ENCODE data around the gene DUSP9. TPM values are rescaled to one million over a fixed set of nuclear protein-coding genes. Genes with fewer than 3 reads are reported as not detected.

DUSP9 gene
- total RNA-seq, 1 experiment from 2014 or later, result 12.0 TPM

DNA sequence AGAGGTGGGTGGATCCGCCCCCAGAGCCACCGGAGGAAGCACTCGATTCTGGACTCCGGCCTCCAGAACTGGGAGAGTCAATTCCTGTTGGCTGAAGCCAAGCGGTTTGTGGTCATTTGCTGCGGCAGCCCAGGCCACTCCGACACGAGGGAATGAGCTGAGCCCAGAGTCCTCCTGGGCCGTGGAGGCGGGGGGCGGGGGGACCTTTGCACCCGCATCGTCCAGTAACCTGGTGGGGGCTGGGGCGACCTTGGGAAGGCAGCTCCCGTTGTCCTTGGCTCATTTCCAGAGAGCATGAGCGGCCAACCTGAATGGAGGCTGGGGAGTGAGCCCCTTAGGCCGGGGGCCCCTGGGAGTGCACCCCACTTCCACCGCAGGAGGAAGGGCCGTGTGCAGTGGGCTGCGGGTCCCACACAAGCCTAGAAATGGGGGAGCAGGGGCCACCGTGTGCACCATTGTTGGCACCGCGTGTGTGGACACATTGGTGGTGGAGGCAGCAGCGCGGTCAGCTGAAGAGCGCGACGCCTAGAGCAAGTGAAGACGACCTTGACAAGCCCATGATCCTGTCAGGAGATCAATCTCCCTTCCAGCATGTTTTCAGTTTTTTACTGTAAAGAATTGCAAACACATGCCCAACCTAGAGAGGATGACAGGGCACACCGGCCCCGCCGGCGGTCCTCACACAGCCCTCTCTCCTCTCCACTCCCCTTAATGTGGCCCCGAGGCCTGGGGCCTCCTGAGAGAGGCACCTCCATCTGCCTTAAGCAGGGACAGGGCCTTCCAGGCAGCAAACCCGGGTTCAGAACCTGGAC lies 19.9 kb upstream of the DUSP9 start:
- Histone ChIP-seq H3K36me3 (ENCODE audit: control insufficient read depth, insufficient read depth, low read length) (no peaks in the 10 kb centered on the region), H3K4me3 (ENCODE audit: low read depth, low read length) (no peak overlapping the region), H3K4me1 (peaks cover 4% of the 10 kb centered on the region; the same call in 1 of the 2 replicates), H3K9me3 (no peaks in the 10 kb centered on the region), H3K27me3 (replicated peaks; ENCODE audit: control insufficient read depth, insufficient read depth, low read length) (no peaks in the 10 kb centered on the region)
- H3K4me1 Mint-ChIP-seq (ENCODE audit: low read depth, unreplicated experiment), result peaks cover 11% of the 10 kb centered on the region
- no peaks in the 10 kb centered on the region for H3K27me3 Mint-ChIP-seq (ENCODE audit: insufficient read depth, unreplicated experiment)
- no peaks in the 10 kb centered on the region for H3K36me3 Mint-ChIP-seq (ENCODE audit: insufficient read depth, unreplicated experiment)
- BruUV-seq (replicated peaks), result no TSS peak
- no peak for DNase-seq
- H3K9me3 Mint-ChIP-seq (ENCODE audit: unreplicated experiment), result no peaks in the 10 kb centered on the region
- ChIA-PET POLR2A (no interaction called here), CTCF (no interaction called here)
- intact Hi-C loops (cut with micrococcal nuclease; ENCODE audit: unreplicated experiment), result no loop called here
- no peak overlapping the region for H3K4me3 Mint-ChIP-seq (ENCODE audit: unreplicated experiment)
- TF ChIP-seq, protein P1, sequence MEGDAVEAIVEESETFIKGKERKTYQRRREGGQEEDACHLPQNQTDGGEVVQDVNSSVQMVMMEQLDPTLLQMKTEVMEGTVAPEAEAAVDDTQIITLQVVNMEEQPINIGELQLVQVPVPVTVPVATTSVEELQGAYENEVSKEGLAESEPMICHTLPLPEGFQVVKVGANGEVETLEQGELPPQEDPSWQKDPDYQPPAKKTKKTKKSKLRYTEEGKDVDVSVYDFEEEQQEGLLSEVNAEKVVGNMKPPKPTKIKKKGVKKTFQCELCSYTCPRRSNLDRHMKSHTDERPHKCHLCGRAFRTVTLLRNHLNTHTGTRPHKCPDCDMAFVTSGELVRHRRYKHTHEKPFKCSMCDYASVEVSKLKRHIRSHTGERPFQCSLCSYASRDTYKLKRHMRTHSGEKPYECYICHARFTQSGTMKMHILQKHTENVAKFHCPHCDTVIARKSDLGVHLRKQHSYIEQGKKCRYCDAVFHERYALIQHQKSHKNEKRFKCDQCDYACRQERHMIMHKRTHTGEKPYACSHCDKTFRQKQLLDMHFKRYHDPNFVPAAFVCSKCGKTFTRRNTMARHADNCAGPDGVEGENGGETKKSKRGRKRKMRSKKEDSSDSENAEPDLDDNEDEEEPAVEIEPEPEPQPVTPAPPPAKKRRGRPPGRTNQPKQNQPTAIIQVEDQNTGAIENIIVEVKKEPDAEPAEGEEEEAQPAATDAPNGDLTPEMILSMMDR (IDR thresholded peaks at IDR 0.05; ENCODE audit: insufficient read depth in 1 of 2, low read depth in 1 of 2, low read length in 1 of 2, severe bottlenecking in 1 of 2, unreplicated experiment in 1 of 2), result no peak
- no peak overlapping the region for H3K27ac Mint-ChIP-seq (ENCODE audit: unreplicated experiment)

DNA sequence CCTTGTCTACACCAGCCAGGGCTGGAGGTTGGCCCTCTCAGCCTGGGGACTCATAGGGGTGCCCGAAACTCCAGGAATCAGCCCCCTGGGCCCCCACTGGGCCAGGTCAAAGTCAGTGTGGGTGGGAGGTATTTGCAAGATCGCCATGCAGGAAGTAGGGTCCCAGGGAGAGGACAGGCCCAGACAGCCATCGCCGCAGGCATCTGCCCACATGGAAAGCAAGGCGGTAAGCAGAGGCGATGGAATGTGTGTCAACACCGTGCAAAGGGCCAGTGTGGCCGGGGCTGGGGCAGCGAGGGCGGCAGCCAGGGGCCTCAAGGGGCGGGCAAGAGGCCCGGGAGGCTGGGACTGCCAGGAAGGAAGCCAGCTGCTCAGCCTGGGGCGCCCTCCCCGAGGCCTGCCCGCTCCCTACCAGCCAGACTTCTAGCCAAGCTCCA lies 19.3 kb upstream of the DUSP9 start:
- Histone ChIP-seq H3K9me3 (no peaks in the 10 kb centered on the region), H3K4me3 (ENCODE audit: low read depth, low read length) (no peak overlapping the region), H3K27me3 (replicated peaks; ENCODE audit: control insufficient read depth, insufficient read depth, low read length) (no peaks in the 10 kb centered on the region), H3K36me3 (ENCODE audit: control insufficient read depth, insufficient read depth, low read length) (no peaks in the 10 kb centered on the region), H3K4me1 (peaks cover 4% of the 10 kb centered on the region; the same call in 1 of the 2 replicates)
- H3K27me3 Mint-ChIP-seq (ENCODE audit: insufficient read depth, unreplicated experiment), result no peaks in the 10 kb centered on the region
- H3K9me3 Mint-ChIP-seq (ENCODE audit: unreplicated experiment), result no peaks in the 10 kb centered on the region
- H3K4me1 Mint-ChIP-seq (ENCODE audit: low read depth, unreplicated experiment), result peaks cover 11% of the 10 kb centered on the region
- no peak for DNase-seq
- TF ChIP-seq, protein P1 (IDR thresholded peaks at IDR 0.05; ENCODE audit: insufficient read depth in 1 of 2, low read depth in 1 of 2, low read length in 1 of 2, severe bottlenecking in 1 of 2, unreplicated experiment in 1 of 2), result no peak
- POLR2A ChIA-PET, result no interaction called here
- H3K36me3 Mint-ChIP-seq (ENCODE audit: insufficient read depth, unreplicated experiment), result no peaks in the 10 kb centered on the region
- CTCF ChIA-PET, result no interaction called here
- intact Hi-C loops (cut with micrococcal nuclease; ENCODE audit: unreplicated experiment), result no loop called here
- no peak overlapping the region for H3K4me3 Mint-ChIP-seq (ENCODE audit: unreplicated experiment)
- BruUV-seq (replicated peaks), result no TSS peak
- no peak overlapping the region for H3K27ac Mint-ChIP-seq (ENCODE audit: unreplicated experiment)

DNA sequence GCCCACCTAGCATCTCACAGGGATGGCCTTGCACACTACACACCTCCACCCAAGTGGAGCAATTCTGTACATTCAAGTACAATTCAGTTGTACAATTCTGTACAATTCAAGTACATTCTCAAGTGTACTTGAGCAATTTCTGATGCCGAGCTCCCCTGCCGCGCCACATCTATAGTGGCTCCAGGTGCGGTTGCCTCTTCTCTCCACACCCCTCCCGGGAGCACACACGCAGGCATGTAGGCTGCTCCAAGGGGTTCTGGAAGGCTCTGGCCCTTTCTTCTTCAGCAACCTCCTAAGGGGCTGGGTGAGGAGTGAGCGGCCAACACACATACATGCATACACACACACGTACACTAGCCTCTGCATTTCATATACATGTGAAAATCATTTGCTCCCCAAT lies 18.9 kb upstream of the DUSP9 start:
- Histone ChIP-seq H3K4me3 (ENCODE audit: low read depth, low read length) (no peak overlapping the region), H3K4me1 (peaks cover 4% of the 10 kb centered on the region; the same call in 1 of the 2 replicates), H3K27me3 (replicated peaks; ENCODE audit: control insufficient read depth, insufficient read depth, low read length) (no peaks in the 10 kb centered on the region), H3K9me3 (no peaks in the 10 kb centered on the region), H3K36me3 (ENCODE audit: control insufficient read depth, insufficient read depth, low read length) (no peaks in the 10 kb centered on the region)
- no peak for DNase-seq
- POLR2A ChIA-PET, result no interaction called here
- no peak overlapping the region for H3K4me3 Mint-ChIP-seq (ENCODE audit: unreplicated experiment)
- no peaks in the 10 kb centered on the region for H3K27me3 Mint-ChIP-seq (ENCODE audit: insufficient read depth, unreplicated experiment)
- no peak overlapping the region for H3K27ac Mint-ChIP-seq (ENCODE audit: unreplicated experiment)
- peaks cover 6% of the 10 kb centered on the region for H3K4me1 Mint-ChIP-seq (ENCODE audit: low read depth, unreplicated experiment)
- TF ChIP-seq, protein P1 (IDR thresholded peaks at IDR 0.05; ENCODE audit: insufficient read depth in 1 of 2, low read depth in 1 of 2, low read length in 1 of 2, severe bottlenecking in 1 of 2, unreplicated experiment in 1 of 2), result no peak
- H3K9me3 Mint-ChIP-seq (ENCODE audit: unreplicated experiment), result no peaks in the 10 kb centered on the region
- CTCF ChIA-PET, result interaction anchor here (0.6 kb wide), 1 partner anchor 200 kb away, joined by 3 read pairs; no protein-coding TSS in a partner anchor
- no peaks in the 10 kb centered on the region for H3K36me3 Mint-ChIP-seq (ENCODE audit: insufficient read depth, unreplicated experiment)
- BruUV-seq (replicated peaks), result no TSS peak
- intact Hi-C loops (cut with micrococcal nuclease; ENCODE audit: unreplicated experiment), result no loop called here
